GM04504 (cell line): ENCODE data around the gene ERP27.

Experiments
- DNase-seq: peaks from one replicate; pipeline ENCODE4 v3.0.0-alpha.2; 2012; ENCODE audit warnings: low read depth

Gene ERP27

GRCh38 chr12:14935031-14935430 lies 3.3 kb downstream of the ERP27 start:
- DNase-seq: no peak

- DNase-seq: no peak
Measured at GRCh38 chr12:14934511-14934910, 3.8 kb downstream of the ERP27 start.

GRCh38 chr12:14931791-14932560 lies 6.4 kb downstream of the ERP27 start:
- DNase-seq: no peak

- no peak for DNase-seq
Measured at GRCh38 chr12:14931359-14931758, 7.0 kb downstream of the ERP27 start.

- DNase-seq: no peak
Measured at GRCh38 chr12:14930299-14930698, 8.0 kb downstream of the ERP27 start.

- DNase-seq: no peak
Measured at GRCh38 chr12:14928931-14929330, 9.4 kb downstream of the ERP27 start.

GRCh38 chr12:14927267-14927666 lies 11.1 kb downstream of the ERP27 start:
- no peak for DNase-seq

GRCh38 chr12:14924541-14924940 lies 13.8 kb downstream of the ERP27 start:
- DNase-seq: no peak

- no peak for DNase-seq
Measured at GRCh38 chr12:14923944-14924343, 14.4 kb downstream of the ERP27 start.

- no peak for DNase-seq
Measured at GRCh38 chr12:14921218-14921617, 17.1 kb downstream of the ERP27 start.

GRCh38 chr12:14920475-14921126 lies 17.7 kb downstream of the ERP27 start:
- no peak for DNase-seq

- DNase-seq: no peak
Measured at GRCh38 chr12:14919455-14919854, 18.9 kb downstream of the ERP27 start.

- DNase-seq: no peak
Measured at GRCh38 chr12:14915736-14916135, 22.6 kb downstream of the ERP27 start.

- no peak for DNase-seq
Measured at GRCh38 chr12:14913381-14913781, 25.0 kb downstream of the ERP27 start.

- no peak for DNase-seq
Measured at GRCh38 chr12:14911131-14911530, 27.2 kb downstream of the ERP27 start.

GRCh38 chr12:14910090-14910915 lies 28.0 kb downstream of the ERP27 start:
- DNase-seq: no peak

- no peak for DNase-seq
Measured at GRCh38 chr12:14907953-14908352, 30.4 kb downstream of the ERP27 start.

- DNase-seq: no peak
Measured at GRCh38 chr12:14906114-14906513, 32.2 kb downstream of the ERP27 start.

GRCh38 chr12:14905269-14906004 lies 32.9 kb downstream of the ERP27 start:
- DNase-seq: no peak

GRCh38 chr12:14904854-14905253 lies 33.5 kb downstream of the ERP27 start:
- DNase-seq: no peak

- no peak for DNase-seq
Measured at GRCh38 chr12:14903386-14904098, 34.8 kb downstream of the ERP27 start.
